Measurements from ENCODE around the gene SH3BP1. TPM values are rescaled to one million over a fixed set of nuclear protein-coding genes. Genes with fewer than 3 reads are reported as not detected.

The SH3BP1 gene
- total and polyA plus RNA-seq, 2 donors (not counting 1 experiment from before 2014, with no cell fraction given), result 2.9 to 3.1 TPM

DNA sequence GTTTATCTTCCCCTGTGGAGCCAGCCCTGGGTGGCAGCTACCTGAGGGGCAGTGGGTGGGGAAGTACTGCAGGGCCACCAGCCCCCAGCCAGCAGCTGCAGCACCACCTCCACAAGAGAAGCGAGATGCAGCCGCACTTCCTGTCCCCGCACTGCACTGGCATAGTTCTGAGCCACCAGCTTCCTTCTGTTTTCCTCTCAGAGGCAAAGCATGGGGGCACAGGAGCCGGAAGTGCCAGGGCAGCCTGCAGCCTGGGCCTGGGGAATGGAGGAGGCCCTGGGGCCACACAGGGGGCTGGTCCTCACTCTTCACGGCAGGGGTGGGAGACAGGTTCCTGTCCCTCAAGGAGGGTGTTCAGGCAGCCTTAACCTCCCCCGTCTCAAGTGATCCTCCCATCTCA, 11.9 kb upstream of the SH3BP1 start:
- Histone ChIP-seq H3K4me3 (replicated peaks in 1 of 4; ENCODE audit: control extremely low read depth in 1 of 4, insufficient read depth in 1 of 4, low read depth in 3 of 4, low read length in 4 of 4) (no peak overlapping the region), H2AFZ (ENCODE audit: low read length) (no peak overlapping the region), H4K20me1 (ENCODE audit: control insufficient read depth, extremely low read depth, insufficient read depth, low read length) (no peaks in the 10 kb centered on the region), H3K9ac (ENCODE audit: insufficient read depth, low read length) (no peak overlapping the region), H3K4me1 (ENCODE audit: control insufficient read depth, extremely low read depth, insufficient read depth, low read length) (no peaks in the 10 kb centered on the region), H3K4me2 (ENCODE audit: extremely low read depth, insufficient read depth, low read length) (no peak overlapping the region), H3K27me3 (ENCODE audit: control insufficient read depth, insufficient read depth, low read length) (no peaks in the 10 kb centered on the region), H3K36me3 (ENCODE audit: control insufficient read depth, insufficient read depth, low read length) (peaks cover 21% of the 10 kb centered on the region), H3K27ac (ENCODE audit: insufficient read depth, low read length) (no peak overlapping the region), H3K9me3 (ENCODE audit: control insufficient read depth, insufficient read depth, low read depth, low read length) (no peaks in the 10 kb centered on the region), H3K79me2 (ENCODE audit: control insufficient read depth, insufficient read depth, low read length) (no peaks in the 10 kb centered on the region)
- no peak for DNase-seq (ENCODE audit: low read depth in 2 of 2)
- TF ChIP-seq, protein P1, sequence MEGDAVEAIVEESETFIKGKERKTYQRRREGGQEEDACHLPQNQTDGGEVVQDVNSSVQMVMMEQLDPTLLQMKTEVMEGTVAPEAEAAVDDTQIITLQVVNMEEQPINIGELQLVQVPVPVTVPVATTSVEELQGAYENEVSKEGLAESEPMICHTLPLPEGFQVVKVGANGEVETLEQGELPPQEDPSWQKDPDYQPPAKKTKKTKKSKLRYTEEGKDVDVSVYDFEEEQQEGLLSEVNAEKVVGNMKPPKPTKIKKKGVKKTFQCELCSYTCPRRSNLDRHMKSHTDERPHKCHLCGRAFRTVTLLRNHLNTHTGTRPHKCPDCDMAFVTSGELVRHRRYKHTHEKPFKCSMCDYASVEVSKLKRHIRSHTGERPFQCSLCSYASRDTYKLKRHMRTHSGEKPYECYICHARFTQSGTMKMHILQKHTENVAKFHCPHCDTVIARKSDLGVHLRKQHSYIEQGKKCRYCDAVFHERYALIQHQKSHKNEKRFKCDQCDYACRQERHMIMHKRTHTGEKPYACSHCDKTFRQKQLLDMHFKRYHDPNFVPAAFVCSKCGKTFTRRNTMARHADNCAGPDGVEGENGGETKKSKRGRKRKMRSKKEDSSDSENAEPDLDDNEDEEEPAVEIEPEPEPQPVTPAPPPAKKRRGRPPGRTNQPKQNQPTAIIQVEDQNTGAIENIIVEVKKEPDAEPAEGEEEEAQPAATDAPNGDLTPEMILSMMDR (conservative IDR thresholded peaks at IDR 0.05 in 1 of 2, IDR thresholded peaks at IDR 0.05 in 1 of 2; ENCODE audit: low read depth in 1 of 2, low read length in 2 of 2), result no peak
- no peak for TF ChIP-seq EZH2 (IDR thresholded peaks at IDR 0.05; ENCODE audit: low read length, missing control alignments)

DNA sequence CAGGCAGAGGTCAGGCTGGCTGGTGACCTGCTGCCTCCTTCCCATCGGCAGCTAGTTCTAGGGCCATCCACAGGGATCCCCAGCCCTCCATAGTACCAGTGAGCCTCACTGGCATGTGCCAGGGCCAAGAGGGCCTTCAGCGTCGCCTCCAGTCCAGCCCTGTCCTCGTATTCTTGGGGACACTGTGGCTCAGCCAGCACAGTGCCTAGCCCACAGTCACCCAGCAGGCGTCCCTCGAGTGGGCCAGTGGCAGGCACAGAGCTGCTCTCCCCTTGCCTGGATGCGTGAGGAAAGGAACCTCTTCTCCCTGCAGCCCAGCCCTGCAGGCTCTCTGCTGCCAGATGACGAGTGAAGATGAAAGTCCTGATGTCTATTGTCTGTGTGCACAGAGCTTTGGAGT, 10.6 kb upstream of the SH3BP1 start:
- no peaks in the 10 kb centered on the region for H3K79me2 ChIP-seq (ENCODE audit: control insufficient read depth, insufficient read depth, low read length)
- no peak overlapping the region for H3K9ac ChIP-seq (ENCODE audit: insufficient read depth, low read length)

DNA sequence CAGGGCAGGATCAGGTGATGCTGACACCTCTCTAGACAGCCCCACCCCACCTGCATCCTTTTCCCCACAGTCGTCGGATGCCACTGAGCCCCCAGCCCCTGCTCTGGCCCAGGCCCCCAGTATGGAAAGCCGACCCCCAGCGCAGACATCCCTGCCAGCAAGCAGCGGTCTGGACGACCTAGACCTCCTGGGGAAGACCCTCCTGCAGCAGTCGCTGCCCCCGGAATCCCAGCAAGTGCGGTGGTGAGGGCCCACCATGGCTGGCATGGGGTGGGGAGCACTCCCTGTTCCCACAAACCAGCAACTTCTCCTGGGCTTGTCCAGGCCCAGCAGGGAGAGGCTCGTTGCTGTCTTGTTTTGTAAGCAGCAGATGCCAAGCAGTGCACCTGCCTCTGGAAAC, 9.5 kb upstream of the SH3BP1 start:
- no peak for DNase-seq (ENCODE audit: low read depth in 2 of 2)
- H3K27me3 ChIP-seq (ENCODE audit: control insufficient read depth, insufficient read depth, low read length), result no peaks in the 10 kb centered on the region
- H3K27ac ChIP-seq (ENCODE audit: insufficient read depth, low read length), result no peak overlapping the region
- H3K9ac ChIP-seq (ENCODE audit: insufficient read depth, low read length), result no peak overlapping the region
- peaks cover 12% of the 10 kb centered on the region for H3K36me3 ChIP-seq (ENCODE audit: control insufficient read depth, insufficient read depth, low read length)
- no peak overlapping the region for H3K4me2 ChIP-seq (ENCODE audit: extremely low read depth, insufficient read depth, low read length)
- H4K20me1 ChIP-seq (ENCODE audit: control insufficient read depth, extremely low read depth, insufficient read depth, low read length), result no peaks in the 10 kb centered on the region
- TF ChIP-seq EZH2 (IDR thresholded peaks at IDR 0.05; ENCODE audit: low read length, missing control alignments), result no peak
- TF ChIP-seq, protein P1 (conservative IDR thresholded peaks at IDR 0.05 in 1 of 2, IDR thresholded peaks at IDR 0.05 in 1 of 2; ENCODE audit: low read depth in 1 of 2, low read length in 2 of 2), result no peak
- H3K79me2 ChIP-seq (ENCODE audit: control insufficient read depth, insufficient read depth, low read length), result no peaks in the 10 kb centered on the region
- H3K9me3 ChIP-seq (ENCODE audit: control insufficient read depth, insufficient read depth, low read depth, low read length), result no peaks in the 10 kb centered on the region
- peaks cover 20% of the 10 kb centered on the region for H3K4me1 ChIP-seq (ENCODE audit: control insufficient read depth, extremely low read depth, insufficient read depth, low read length)
- H2AFZ ChIP-seq (ENCODE audit: low read length), result no peak overlapping the region
- no peak overlapping the region for H3K4me3 ChIP-seq (replicated peaks in 1 of 4; ENCODE audit: control extremely low read depth in 1 of 4, insufficient read depth in 1 of 4, low read depth in 3 of 4, low read length in 4 of 4)

More for the DNA sequence above, 10.6 kb upstream of the SH3BP1 start:
- peaks cover 17% of the 10 kb centered on the region for H3K36me3 ChIP-seq (ENCODE audit: control insufficient read depth, insufficient read depth, low read length)
- H3K4me3 ChIP-seq (replicated peaks in 1 of 4; ENCODE audit: control extremely low read depth in 1 of 4, insufficient read depth in 1 of 4, low read depth in 3 of 4, low read length in 4 of 4), result no peak overlapping the region
- DNase-seq (ENCODE audit: low read depth in 2 of 2), result no peak
- no peak overlapping the region for H3K4me2 ChIP-seq (ENCODE audit: extremely low read depth, insufficient read depth, low read length)
- no peaks in the 10 kb centered on the region for H4K20me1 ChIP-seq (ENCODE audit: control insufficient read depth, extremely low read depth, insufficient read depth, low read length)
- H3K9me3 ChIP-seq (ENCODE audit: control insufficient read depth, insufficient read depth, low read depth, low read length), result no peaks in the 10 kb centered on the region
- H3K4me1 ChIP-seq (ENCODE audit: control insufficient read depth, extremely low read depth, insufficient read depth, low read length), result peaks cover 9% of the 10 kb centered on the region
- H3K27ac ChIP-seq (ENCODE audit: insufficient read depth, low read length), result no peak overlapping the region
- no peak overlapping the region for H2AFZ ChIP-seq (ENCODE audit: low read length)
- TF ChIP-seq EZH2 (IDR thresholded peaks at IDR 0.05; ENCODE audit: low read length, missing control alignments), result no peak
- no peaks in the 10 kb centered on the region for H3K27me3 ChIP-seq (ENCODE audit: control insufficient read depth, insufficient read depth, low read length)
